SK-N-SH (cell line): ENCODE data around the gene TRIP4. TPM values are rescaled to one million over a fixed set of nuclear protein-coding genes. Genes with fewer than 3 reads are reported as not detected.

Source experiments
- CTCF ChIA-PET: fragments of 300-600, 350-600 bp; formaldehyde crosslinking; extraction: SDS; loops from one replicate; lab custom pipeline; 2021; lab: Yijun Ruan, JAX
- POLR2A ChIA-PET: fragments of 350-600 bp; sonication (Branson Sonifier 250); formaldehyde crosslinking; extraction: SDS; loops from one replicate; lab custom pipeline; 2020; ENCODE audit warnings: antibody characterized with exemption, inconsistent platforms; lab: Yijun Ruan, JAX
- DNase-seq: peaks from one replicate; pipeline ENCODE4 v3.0.0; 2012
- H2AFZ ChIP-seq: fragments of 200-600 bp; sonication (generic); 2 replicates; pipeline ENCODE4 v1.8.1; 2016; ENCODE audit warnings: antibody characterized with exemption, mild to moderate bottlenecking, low read depth
- H3F3A ChIP-seq: fragments of 200-600 bp; sonication (generic); replicated peaks from 2 replicates; pipeline ENCODE3; 2016; ENCODE audit warnings: antibody characterized with exemption, mild to moderate bottlenecking; ENCODE audit not compliant: insufficient read depth
- H3K27ac ChIP-seq, 2 experiments: fragments of 200-500 bp in 1 of 2; fragments of 200-600 bp in 1 of 2; sonication (Bioruptor generic) in 1 of 2; sonication (generic), shearing (Covaris generic) in 1 of 2; 2 replicates each; pipeline versions ENCODE4 v1.5.1 to v1.6.1; 2014 to 2016; ENCODE audit warnings: low read depth in 2 of 2, inconsistent platforms in 1 of 2, low read length in 1 of 2, mild to moderate bottlenecking in 1 of 2, mixed read lengths in 1 of 2
- H3K27me3 ChIP-seq: fragments of 200-600 bp; sonication (generic), shearing (Covaris generic); 2 replicates; pipeline ENCODE4 v1.6.1; 2016; ENCODE audit warnings: mixed run types; ENCODE audit not compliant: insufficient read depth
- H3K36me3 ChIP-seq, 2 experiments: fragments of 200-500 bp in 1 of 2; fragments of 200-600 bp in 1 of 2; sonication (Bioruptor generic) in 1 of 2; sonication (generic) in 1 of 2; replicated peaks in 1 of 2; 2 replicates each; pipeline versions ENCODE3 to v1.5.1; 2014 to 2016; ENCODE audit warnings: low read length in 1 of 2, mild to moderate bottlenecking in 1 of 2; ENCODE audit not compliant: insufficient read depth in 2 of 2, control insufficient read depth in 1 of 2
- H3K4me1 ChIP-seq, 2 experiments: fragments of 200-500 bp in 1 of 2; fragments of 200-600 bp in 1 of 2; sonication (Bioruptor generic) in 1 of 2; sonication (generic), shearing (Covaris generic) in 1 of 2; 2 replicates each; pipeline versions ENCODE4 v1.5.1 to v1.6.1; 2014 to 2016; ENCODE audit warnings: low read depth in 1 of 2, low read length in 1 of 2, mixed run types in 1 of 2; ENCODE audit not compliant: insufficient read depth in 2 of 2, control insufficient read depth in 1 of 2
- H3K4me2 ChIP-seq: fragments of 200-600 bp; sonication (generic), shearing (Covaris generic); 2 replicates; pipeline ENCODE4 v1.6.1; 2017; ENCODE audit warnings: mixed run types
- H3K4me3 ChIP-seq, 2 experiments: fragments of 200-500 bp in 1 of 2; fragments of 200-600 bp in 1 of 2; sonication (Bioruptor generic) in 1 of 2; sonication (generic), shearing (Covaris generic) in 1 of 2; 2 replicates each; pipeline versions ENCODE4 v1.5.1 to v1.8.1; 2014 to 2016; ENCODE audit warnings: low read depth in 2 of 2, inconsistent platforms in 1 of 2, low read length in 1 of 2, mild to moderate bottlenecking in 1 of 2, mixed read lengths in 1 of 2, moderate library complexity in 1 of 2
- H3K79me2 ChIP-seq: fragments of 200-600 bp; sonication (generic); 2 replicates; pipeline ENCODE4 v1.8.1; 2017; ENCODE audit warnings: mild to moderate bottlenecking; ENCODE audit not compliant: insufficient read depth
- H3K9ac ChIP-seq: fragments of 200-600 bp; sonication (generic); 2 replicates; pipeline ENCODE4 v1.6.1; 2017; ENCODE audit warnings: mixed run types
- H3K9me2 ChIP-seq: fragments of 200-600 bp; sonication (generic); 2 replicates; pipeline ENCODE4 v1.6.1; 2017; ENCODE audit warnings: mixed run types
- H3K9me3 ChIP-seq: fragments of 200-600 bp; sonication (generic); 2 replicates; pipeline ENCODE4 v1.6.1; 2017; ENCODE audit warnings: mixed run types, mild to moderate bottlenecking, moderate library complexity
- H4K20me1 ChIP-seq: fragments of 200-600 bp; sonication (generic); 2 replicates; pipeline ENCODE4 v1.6.1; 2017; ENCODE audit warnings: mild to moderate bottlenecking, mixed run types; ENCODE audit not compliant: insufficient read depth
- CHD2 ChIP-seq: fragments of 150-350 bp; IDR thresholded peaks from 2 replicates; pipeline ENCODE4 v1.6.1; 2018; ENCODE audit warnings: low read length; ENCODE audit not compliant: partially characterized antibody
- CTCF ChIP-seq: fragments of 200-600 bp; sonication (generic); IDR thresholded peaks from 2 replicates; pipeline ENCODE4 v1.6.1; 2017; ENCODE audit warnings: antibody characterized with exemption, mild to moderate bottlenecking, moderate library complexity
- MAX ChIP-seq: IDR thresholded peaks from 2 replicates; pipeline ENCODE4 v1.4.0; 2012; ENCODE audit warnings: low read depth
- PBX3 ChIP-seq: IDR thresholded peaks from 2 replicates; pipeline ENCODE4; 2012
- RAD21 ChIP-seq: IDR thresholded peaks from 2 replicates; pipeline ENCODE4 v1.6.1; 2012; ENCODE audit warnings: mild to moderate bottlenecking, low read length
- RFX5 ChIP-seq: IDR thresholded peaks from 2 replicates; pipeline ENCODE4 v1.6.1; 2012; ENCODE audit warnings: mild to moderate bottlenecking, improper control_type of control experiment, low read length
- SIN3A ChIP-seq: IDR thresholded peaks from 2 replicates; pipeline ENCODE4 v1.6.1; 2012; ENCODE audit warnings: low read depth, mild to moderate bottlenecking, low read length, moderate library complexity, borderline replicate concordance
- TAF1 ChIP-seq: IDR thresholded peaks from 2 replicates; pipeline ENCODE4 v1.6.1; 2012; ENCODE audit warnings: low read depth, mild to moderate bottlenecking, low read length, moderate library complexity, borderline replicate concordance
- TEAD4 ChIP-seq: IDR thresholded peaks from 2 replicates; pipeline ENCODE4 v1.4.0; 2012; ENCODE audit warnings: mild to moderate bottlenecking, borderline replicate concordance; ENCODE audit not compliant: insufficient read depth
- USF2 ChIP-seq: fragments of 150-350 bp; IDR thresholded peaks from 2 replicates; pipeline ENCODE4 v1.6.1; 2017; ENCODE audit warnings: antibody characterized with exemption, low read length, low read depth, borderline replicate concordance
- WGBS: methylation state at CpG from one replicate; pipeline ENCODE4 v1.1.6; 2017; ENCODE audit warnings: low lambda C conversion rate; 5-methylcytosine and 5-hydroxymethylcytosine counted together
- polyA plus RNA-seq, 3 experiments: library from polyadenylated mRNA; depleted of rRNA; stranded (reverse); fragments of >200 nt; gene quantifications; 2 replicates each; pipeline ENCODE4 v1.2.3, GENCODE V29; 2012

Gene TRIP4
- polyA plus RNA-seq, 1 of the 3 experiments (the other 2 are of a cell fraction): 14.5 TPM

GRCh38 chr15:64387562-64388168 lies at the start of gene TRIP4 (continued):
- peak; percentile 96; the same call in 1 of the 2 replicates for TF ChIP-seq SIN3A
- TF ChIP-seq CTCF: peak; percentile 19; the same call in 1 of the 2 replicates
- TF ChIP-seq TAF1: peak; percentile 99
- peak; percentile 21; the same call in 1 of the 2 replicates for TF ChIP-seq RFX5

GRCh38 chr15:64340355-64340754 lies 47.3 kb upstream of the TRIP4 start:
- H3K9me2 ChIP-seq: no peaks in the 10 kb centered on the region
- H3K9me3 ChIP-seq: no peaks in the 10 kb centered on the region
- no peak overlapping the region for H3K4me2 ChIP-seq
- H3K27ac ChIP-seq: no peak overlapping the region
- DNase-seq: no peak
- no peak overlapping the region for H3K9ac ChIP-seq
- H3K4me1 ChIP-seq: peaks cover 0 to 23% of the 10 kb centered on the region in 2 experiments; a peak in 3 of 4 replicates
- H3K27me3 ChIP-seq: no peaks in the 10 kb centered on the region
- H3F3A ChIP-seq: peaks cover 42% of the 10 kb centered on the region
- ChIA-PET CTCF (no interaction called here), POLR2A (no interaction called here)
- peaks cover 41% of the 10 kb centered on the region for H4K20me1 ChIP-seq
- peaks cover 95% of the 10 kb centered on the region for H3K79me2 ChIP-seq
- peaks cover 0 to 25% of the 10 kb centered on the region in 2 experiments for H3K36me3 ChIP-seq
- no peak for TF ChIP-seq USF2
- TF ChIP-seq PBX3: no peak
- TF ChIP-seq MAX: no peak
- no peak for TF ChIP-seq CTCF
- no peak for TF ChIP-seq RAD21
- no peak for TF ChIP-seq TEAD4
- TF ChIP-seq CHD2: no peak
- H2AFZ ChIP-seq: no peak overlapping the region
- 100% methylated on average over 1 of the region's 1 CpG for WGBS
- no peak overlapping the region for H3K4me3 ChIP-seq
